Fibroblast of skin of back (primary cell): Measurements from ENCODE around the gene ADORA2A.
"Not testable (repeated sequence)": the region's sequence is repeated elsewhere in the genome, so short reads cannot be mapped to it uniquely, and the experiment has no call there.

Source experiments
- DNase-seq: peaks from one replicate; pipeline ENCODE4 v3.0.0-alpha.2; 2013

ADORA2A gene

DNA sequence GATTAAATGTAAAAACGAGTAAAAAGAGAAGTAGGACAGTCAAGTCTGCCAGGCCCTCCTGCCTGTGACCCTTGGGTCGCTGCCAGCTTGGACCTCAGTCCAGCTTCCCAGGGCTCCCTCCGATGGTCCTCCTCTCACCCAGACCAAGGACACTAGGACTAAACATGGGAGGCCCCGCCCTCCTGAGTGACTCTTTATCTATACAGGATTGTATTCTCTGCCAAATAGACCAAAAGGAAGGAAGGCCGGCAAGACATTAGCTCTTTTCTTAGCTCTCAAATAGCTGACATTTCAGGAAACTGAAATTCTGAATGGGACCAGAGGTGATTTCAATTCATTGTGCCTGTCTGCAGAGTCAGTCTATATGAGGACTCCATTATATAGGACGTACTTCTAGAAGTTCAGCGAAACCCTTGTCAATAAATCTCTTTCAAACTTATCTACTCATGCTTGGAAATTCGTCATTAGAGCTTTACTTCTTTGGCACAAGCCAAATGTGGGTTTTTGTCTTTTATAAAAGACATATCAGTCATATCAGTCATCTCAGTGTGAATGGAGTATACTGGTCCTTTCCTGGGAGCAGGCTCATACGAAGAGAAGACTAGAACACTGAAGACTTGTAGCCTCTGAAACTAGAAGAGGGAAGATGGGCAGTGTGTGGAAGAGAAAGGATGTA is 28.5 kb downstream of the ADORA2A start:
- DNase-seq = no peak

DNA sequence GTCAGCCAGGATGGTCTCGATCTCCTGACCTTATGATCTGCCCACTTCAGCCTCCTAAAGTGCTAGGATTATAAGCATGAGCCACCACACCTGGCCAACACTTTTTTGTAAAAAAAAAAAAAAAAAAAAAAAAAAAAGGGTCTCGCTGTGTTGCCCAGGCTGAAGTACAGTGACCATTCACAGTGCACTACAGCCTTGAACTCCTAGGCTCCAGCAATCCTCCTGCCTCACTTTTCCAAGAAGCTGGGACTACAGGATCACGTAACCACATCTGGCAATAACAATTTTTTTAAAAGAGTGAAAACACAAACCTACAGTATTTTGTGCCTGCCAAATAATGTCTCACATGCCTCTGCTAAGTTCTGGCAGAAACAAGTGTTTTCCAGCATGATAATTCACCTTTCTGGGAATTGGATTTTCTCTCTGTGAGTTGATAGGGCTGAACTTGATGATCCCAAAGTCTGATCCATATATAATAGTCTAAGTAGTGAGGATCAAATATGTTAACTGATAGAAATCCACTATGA is 30.6 kb downstream of the ADORA2A start:
- DNase-seq = no peak

DNA sequence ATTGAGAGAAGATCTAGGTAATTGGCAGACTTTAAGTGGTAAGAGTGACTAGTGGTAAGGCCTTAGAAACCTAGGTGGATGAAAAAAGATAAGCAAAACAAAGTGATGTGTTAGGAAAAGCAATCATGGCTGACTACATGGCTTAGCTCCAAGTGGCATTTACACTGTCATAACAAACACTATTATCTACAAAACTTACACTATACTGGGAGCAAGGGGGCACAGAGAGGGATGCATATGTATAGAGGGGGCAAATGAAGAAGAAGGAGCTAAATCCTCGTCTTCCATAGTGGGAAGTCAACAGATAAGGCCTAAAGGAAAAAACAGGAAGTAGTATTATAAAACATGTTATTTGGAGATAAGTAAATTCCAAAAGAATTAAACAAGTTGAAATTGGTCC is 32.5 kb downstream of the ADORA2A start:
- DNase-seq = no peak

DNA sequence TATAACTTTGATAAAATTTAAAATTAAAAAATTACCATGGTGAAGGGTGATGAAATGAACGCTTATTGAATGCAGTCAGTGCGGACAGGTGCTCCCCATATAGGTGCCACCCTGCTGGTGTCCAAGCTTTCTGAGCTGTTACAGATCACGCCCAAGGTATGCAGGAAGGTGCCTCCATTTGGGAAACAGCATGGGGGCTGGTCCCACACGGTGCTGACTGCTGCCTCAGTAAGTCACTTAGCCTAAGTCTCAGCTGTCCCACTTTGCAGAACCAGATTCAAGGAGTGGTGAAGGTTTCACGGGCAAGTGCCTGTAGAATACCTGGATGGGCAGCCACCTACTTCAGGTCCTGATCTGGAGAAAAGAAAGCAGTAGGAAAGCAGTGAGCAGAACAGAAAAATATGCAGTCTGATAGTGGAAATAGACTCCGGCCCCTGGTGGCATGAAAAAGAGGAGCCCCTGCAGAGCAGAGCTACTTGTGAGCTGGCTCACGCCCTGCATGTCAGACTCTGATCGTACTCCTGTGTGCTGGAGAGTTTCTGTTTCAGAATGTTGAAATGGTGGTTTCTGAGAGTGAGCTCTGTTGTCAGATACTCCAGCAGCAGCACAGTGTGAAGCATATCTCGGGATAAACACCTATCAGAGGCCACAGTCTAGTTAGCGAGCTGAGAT is 33.2 kb downstream of the ADORA2A start:
- peak; percentile 56 for DNase-seq

DNA sequence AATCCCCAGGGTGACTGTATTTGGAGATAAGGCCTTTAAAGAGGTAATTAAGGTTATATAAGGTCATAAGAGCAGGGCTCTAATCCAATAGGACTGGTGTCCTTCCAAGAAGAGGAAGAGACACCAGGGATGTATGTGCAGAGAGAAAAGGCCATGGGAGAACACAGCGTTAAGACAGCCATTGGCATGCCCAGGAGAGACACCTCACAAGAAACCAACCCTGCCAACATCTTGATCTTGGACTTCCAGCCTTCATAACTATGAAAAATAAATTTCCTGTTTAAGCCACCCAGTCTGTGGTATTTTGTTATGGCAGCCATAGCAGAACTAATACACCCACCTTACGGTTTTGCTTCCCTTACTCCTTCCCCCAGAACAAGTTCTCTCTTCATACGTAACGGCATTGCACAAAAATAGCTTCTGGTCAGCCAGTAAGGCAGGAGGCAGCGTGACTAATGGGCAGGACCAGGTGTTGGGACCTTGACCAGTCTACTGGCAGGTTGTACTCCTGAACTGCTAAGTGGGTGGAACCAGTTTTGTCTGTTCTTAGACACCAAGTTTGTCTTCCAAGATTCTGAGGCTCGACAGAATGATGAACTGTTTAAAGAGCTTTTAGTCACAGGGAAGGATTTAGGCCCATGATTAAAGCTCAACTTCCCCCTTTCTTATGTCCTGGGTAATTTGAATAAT is 35.8 kb downstream of the ADORA2A start:
- no peak for DNase-seq

DNA sequence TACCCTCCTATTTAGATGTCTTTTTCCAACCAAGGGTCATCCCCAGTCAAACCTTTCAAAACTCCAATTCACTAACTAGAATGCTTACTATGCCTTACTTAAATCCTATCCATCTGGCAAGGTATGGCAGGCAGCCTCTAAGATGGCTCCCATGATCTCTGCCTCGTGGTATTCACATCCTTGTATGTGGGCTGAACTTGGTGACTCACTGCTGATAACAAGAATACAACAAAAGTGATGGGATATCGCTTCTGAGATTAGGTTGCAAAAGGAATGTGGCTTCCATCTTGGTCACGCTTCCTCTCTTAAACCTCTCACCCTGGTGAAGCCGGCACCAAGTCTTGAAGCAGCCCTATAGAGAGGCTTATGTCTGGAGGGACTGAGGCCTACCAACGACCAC is 38.2 kb downstream of the ADORA2A start:
- DNase-seq = peak; percentile 84

DNA sequence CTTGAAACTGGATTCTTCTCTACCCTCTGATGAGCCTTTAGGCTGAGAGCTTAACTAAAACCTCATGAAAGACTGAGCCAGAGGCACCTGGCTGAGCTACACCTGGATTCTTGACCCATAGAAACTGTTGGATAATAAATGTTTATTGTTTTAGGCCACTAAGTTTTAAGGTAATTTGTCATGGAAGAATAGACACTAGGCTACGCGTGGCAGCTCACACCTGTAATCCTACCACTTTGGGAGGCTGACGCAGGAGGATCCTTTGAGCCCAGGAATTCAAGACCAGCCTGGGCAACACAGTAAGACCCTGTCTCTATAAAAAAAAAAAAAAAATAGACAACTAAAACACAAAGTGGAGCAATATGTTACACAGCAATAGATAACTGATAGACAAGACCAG is 38.6 kb downstream of the ADORA2A start:
- no peak for DNase-seq

DNA sequence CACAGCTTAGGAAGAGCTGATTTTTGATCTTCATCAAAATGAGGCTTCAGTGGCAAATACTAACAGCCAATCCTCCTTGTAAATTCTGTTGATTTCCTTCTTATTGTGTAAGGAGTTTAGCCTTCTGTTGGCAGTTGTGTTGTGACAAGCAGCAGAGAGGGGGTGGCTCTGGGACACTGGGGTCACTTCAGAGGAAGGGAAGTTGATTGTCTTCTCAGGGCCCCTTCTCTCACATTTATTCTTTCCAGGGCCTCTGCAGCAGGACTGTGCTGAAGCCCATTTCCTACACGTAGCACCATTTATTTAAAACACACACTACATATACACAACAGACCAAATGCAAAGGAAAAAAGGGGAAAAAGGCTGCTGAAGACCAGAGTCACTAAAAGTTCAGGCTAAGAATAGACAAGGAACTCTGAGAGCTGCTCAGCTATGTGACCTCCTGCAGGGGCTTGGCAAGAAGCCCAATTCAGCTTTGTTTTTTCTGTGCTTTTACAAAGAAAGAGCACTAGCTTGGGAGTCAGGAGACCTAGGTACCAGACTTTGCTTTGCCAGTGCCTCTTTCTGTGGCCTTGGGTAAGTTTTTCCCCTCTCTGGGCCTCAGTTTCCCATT is 39.4 kb downstream of the ADORA2A start:
- DNase-seq = peak; percentile 90

DNA sequence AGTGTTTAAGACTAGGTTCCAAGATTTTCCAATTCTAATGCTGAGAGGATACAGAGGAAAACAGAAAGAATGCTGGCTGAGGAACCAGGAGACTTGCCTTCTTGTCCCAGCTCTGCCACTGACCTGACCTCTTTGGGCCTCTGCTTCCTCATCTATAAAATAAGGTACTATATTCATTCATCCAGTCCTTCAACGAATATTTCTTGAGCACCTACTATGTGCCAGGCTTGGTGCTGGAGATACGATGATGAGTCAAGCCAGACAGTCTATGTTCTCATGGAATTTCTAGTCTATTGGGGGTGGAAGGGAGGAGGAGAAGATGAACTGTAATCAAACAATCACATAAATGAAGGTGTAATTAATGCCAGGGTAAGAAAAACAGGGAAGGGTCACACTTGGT is 39.9 kb downstream of the ADORA2A start:
- no peak for DNase-seq

DNA sequence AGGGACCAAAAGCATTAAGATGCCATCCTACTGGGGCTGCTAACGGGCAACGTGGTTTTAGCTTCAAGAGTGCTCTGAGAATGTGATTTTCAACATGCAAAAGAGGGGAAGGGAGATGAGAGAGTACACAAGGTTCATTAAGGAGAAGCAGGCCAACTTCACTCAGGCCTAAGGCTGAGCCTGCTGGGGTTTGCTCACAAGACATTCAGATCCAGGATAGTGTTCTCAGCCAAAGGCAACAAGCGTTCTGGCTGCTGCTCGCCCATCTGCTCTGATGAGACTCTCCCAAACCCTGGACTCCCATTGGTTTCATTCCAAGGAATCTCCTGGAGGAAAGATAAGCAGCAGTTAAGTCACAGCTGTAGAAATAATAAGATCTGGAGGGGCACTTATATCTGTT is 44.2 kb downstream of the ADORA2A start:
- DNase-seq = peak; percentile 83

DNA sequence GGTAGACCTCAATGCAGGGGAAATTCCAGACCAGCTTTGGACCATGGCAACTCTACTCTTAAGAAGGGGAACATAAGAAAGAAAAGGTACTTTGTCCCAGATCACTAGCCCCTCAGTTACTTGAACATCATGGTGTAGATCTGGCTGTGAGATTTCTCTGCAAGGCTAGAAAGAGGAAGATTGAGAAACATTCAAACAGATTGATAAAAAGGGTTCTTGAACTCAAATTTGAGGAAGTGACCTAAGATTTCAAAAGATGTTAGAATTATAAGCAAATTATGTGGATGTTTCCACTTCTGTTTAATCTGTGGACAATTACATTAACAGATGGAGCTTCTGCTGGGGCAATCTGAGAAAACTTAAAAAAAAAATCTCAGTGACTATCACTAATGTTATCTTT is 45.9 kb downstream of the ADORA2A start:
- no peak for DNase-seq

DNA sequence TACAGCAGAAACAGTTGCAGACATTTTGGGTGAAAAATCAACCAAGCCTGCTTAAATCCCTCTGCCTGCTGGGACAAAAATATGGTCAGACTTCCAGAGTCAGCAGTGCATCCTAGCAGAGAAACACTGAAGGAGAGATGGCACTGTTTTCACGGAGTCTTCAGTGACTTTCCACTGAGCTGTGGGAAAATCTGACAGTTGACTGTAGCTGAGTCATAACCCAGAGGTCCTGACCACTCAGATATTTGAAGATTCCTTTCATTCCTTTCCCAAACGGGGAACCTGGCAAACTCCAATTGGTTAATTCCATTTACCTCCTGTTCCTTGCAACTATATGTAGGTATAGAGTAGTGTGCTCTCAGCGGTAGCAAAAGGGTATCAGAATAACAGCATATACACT is 46.8 kb downstream of the ADORA2A start:
- DNase-seq = peak; percentile 96

DNA sequence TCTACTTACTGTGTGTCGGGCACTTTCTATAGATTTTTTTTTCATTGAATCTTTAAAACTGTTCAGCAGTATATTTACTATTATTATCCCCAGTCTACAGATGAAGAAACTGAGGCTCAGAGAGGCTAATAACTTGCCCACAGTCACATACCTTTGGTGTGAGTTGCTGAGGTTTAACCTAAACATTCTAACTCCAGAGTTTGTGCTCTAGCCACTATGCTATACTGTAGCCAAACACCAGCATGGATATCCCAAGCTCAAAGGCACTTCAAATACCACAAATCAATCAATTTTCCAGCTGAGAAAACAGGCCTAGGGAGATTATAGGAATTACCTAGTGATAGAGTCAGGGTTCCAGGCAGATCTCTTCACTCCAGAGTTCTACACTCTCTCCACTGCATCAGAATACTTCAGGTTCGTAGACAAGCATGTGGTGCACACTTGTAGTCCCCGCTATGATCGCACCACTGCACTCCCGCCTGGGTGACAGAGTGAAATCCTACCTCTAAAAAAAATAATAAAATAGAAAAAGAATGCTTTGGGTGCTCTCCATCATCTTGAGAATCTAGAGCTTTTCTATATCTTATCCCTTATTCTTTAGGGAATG is 47.4 kb downstream of the ADORA2A start:
- DNase-seq = peak; percentile 63

DNA sequence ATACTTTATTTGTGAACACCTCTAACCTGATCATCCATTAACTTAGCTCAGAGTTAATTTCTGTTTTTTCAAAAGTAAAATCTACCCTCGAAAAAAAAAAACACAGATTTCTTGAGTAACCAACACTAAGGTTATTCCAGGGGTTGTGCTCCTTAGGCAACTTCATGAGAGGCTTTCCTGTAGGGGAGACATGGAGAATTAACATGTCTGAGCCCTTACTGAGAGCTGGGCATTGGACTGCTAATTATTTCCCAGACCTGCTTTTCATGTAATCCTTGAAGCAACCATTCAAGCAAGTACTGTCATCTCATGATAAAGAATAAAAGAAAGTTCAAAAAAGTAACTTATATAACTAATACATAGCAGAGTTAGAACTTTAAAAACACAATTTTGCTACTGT is 54.2 kb downstream of the ADORA2A start:
- no peak for DNase-seq

DNA sequence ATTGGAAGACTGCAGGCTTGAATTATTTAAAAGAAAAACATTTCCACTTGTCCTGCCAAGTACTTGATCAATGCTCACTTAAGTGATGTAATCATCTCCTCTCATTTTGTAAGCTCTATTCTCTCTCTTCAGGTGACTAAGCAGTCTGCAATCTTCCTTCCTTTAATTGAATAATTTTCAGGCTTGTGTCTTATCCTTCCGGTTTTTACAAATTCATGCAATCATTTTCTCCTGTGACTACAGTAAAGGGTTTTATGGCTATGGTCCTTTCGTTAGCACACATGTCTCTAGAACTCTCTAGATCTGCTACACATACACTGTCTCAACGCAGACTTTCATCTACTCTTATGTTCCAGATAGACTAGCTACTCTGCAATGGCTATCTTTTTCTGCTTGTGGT is 55.2 kb downstream of the ADORA2A start:
- DNase-seq = peak; percentile 78

DNA sequence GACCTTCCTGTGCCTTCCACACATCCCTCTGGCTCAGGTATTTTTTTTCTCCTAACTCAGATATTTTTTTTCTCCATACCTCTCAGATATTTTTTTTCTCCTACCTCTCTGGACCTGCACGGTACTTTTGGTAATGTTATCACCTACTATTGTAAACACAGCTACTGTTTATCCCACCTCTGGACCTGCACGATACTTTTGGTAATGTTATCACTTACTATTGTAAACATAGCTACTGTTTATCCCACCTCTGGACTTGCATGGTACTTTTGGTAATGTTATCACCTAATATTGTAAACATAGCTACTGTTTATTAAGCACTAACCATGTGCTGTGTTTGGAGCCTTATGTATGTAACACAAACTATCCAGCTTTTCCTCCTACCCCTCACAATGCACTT is 55.6 kb downstream of the ADORA2A start:
- DNase-seq = no peak

DNA sequence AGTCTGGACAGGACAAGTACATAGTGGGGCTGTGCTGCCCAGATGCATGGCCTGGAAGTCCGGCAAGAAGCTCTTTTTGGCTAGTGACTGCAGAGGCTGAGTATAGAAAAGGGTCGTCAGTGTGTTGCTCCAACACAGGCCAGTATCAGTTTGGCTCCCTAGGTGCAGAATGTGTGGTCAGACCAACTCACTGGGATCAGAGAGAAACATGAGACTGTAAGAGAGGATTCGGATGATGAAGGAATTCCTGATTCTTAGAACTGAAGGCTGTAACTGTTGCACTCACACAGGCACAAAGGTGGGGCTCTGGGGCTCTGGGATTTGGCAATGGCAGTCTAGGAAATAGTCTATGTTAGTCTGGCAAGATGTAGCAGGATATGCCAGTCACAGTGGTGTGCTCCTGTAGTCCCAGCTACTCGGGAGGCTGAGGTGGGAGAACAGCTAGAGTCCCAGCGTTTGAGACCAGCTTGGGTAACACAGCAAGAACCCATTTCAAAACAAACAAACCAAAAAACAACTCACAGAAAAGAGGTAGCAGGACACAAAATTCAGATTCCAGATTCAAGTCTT is 56.7 kb downstream of the ADORA2A start:
- DNase-seq = no peak

DNA sequence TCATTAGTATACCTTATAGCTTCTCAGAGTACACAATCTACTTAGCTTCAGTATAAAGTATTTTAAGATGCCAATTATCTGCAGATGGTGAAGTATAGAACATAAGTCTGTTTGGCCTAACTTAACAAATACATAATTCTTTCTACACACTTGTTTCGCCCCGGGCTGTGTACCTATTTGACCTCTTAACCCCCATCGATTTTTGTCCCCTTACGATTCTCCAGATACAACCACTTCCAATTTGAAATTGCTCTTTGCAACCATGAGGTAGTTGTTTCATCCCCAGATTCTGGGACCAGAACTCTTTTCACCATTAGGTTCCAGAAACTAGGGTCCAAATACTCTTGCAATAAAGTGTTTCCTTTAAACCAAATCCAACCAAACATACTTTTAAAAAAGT is 57.8 kb downstream of the ADORA2A start:
- DNase-seq = no peak

DNA sequence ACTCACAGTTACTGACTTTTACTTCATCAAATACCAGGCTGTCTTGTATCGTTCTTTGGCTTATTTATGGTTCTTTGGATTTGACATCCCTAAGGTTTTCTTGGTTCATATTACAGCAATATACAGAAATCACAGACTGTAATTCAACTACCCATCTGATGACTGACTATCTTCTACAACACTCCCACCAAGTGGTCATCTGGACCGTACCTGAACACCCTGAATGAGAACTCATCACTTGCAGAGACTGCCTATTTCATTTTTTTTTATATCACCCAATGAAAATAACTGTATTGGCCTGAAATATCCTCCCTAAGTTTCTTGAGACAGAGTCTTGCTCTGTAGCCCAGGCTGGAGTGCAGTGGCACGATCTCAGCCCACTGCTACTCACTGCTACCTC is 58.2 kb downstream of the ADORA2A start:
- DNase-seq = no peak

DNA sequence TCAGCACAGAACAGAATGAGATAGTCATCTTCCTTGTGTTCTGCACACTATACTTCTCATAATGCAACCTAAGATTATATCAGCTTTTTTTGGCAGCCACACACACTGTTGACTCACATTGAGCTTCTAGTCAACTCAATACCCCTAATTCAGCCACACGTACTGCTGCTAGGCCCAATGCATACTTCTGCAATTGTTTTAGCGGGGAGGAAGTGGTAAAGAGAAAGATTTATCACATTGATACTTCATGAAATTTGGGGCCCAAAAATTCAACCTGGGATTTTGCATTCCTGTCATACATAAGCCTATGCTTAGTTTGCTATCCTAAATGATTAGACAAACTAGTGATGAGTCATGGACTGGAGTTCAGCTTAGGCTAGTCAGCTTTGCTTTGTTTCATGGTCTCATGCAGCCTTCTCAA is 59.1 kb downstream of the ADORA2A start:
- peak; percentile 85 for DNase-seq

DNA sequence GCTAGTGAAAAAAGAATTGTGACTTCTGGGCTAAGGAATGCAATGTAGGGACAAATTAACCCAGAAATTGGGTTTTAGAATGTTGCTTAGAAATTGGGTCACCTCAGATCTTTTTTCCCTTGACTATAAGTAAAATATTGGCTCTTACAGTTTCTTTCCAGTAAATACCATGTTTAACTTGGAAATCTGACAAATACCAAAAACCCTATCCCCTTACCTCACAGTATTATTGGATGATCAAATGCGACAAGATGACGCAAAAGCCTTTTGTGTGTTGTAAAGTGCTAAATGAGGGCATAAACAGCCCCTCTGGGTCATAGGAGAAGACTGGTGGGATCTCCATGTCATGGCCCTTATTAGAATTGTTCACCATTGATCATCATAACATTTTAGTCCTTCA is 61.6 kb downstream of the ADORA2A start:
- DNase-seq = no peak

DNA sequence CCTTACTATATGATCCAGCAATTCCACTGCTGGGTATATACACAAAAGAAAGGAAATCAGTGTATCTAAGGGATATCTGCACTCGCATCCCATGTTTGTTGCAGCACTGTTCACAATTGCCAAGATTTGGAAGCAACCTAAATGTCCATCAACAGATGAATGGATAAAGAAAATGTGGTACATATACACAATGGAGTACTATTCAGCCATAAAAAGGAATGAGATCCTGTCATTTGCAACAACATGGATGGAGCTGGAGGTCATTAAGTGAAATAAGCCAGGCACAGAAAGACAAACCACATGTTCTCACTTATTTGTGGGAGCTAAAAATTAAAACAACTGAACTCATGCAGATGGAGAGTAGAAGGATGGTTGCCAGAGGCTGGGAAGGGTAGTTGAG is 62.0 kb downstream of the ADORA2A start:
- DNase-seq = not testable (repeated sequence)
